Measurements from ENCODE around the gene GPC3. TPM values are rescaled to one million over a fixed set of nuclear protein-coding genes. Genes with fewer than 3 reads are reported as not detected.

Gene GPC3
- polyA plus RNA-seq, 1 of the 3 experiments (the other 2 are of a cell fraction), result 1.4 TPM

- Histone ChIP-seq H3K36me3 (replicated peaks in 1 of 2; ENCODE audit: control insufficient read depth in 1 of 2, insufficient read depth in 2 of 2, low read length in 1 of 2) (no peaks in the 10 kb centered on the region), H3K27ac (ENCODE audit: low read depth in 2 of 2, low read length in 1 of 2) (no peak overlapping the region), H2AFZ (ENCODE audit: low read depth) (no peak overlapping the region), H3K9me2 (no peaks in the 10 kb centered on the region), H3K27me3 (ENCODE audit: insufficient read depth) (peaks cover 11% of the 10 kb centered on the region), H3K9ac (no peak overlapping the region), H3K9me3 (no peaks in the 10 kb centered on the region), H4K20me1 (ENCODE audit: insufficient read depth) (no peaks in the 10 kb centered on the region), H3K4me3 (ENCODE audit: low read depth in 2 of 2, low read length in 1 of 2) (no peak overlapping the region), H3K79me2 (ENCODE audit: insufficient read depth) (no peaks in the 10 kb centered on the region), H3K4me1 (ENCODE audit: control insufficient read depth in 1 of 2, insufficient read depth in 2 of 2, low read depth in 1 of 2, low read length in 1 of 2) (no peaks in the 10 kb centered on the region), H3F3A (replicated peaks; ENCODE audit: insufficient read depth) (no peaks in the 10 kb centered on the region), H3K4me2 (no peak overlapping the region)
- no peak for DNase-seq
- WGBS (ENCODE audit: low lambda C conversion rate), result 30% methylated on average over 2 of the region's 2 CpGs
- no peak for TF ChIP-seq TAF1 (IDR thresholded peaks at IDR 0.05; ENCODE audit: borderline replicate concordance, low read depth, low read length)
- TF ChIP-seq MXI1 (IDR thresholded peaks at IDR 0.05; ENCODE audit: low read depth, low read length), result no peak
- TF ChIP-seq NRF1 (IDR thresholded peaks at IDR 0.05; ENCODE audit: low read depth, low read length), result no peak
- TF ChIP-seq, protein P1, sequence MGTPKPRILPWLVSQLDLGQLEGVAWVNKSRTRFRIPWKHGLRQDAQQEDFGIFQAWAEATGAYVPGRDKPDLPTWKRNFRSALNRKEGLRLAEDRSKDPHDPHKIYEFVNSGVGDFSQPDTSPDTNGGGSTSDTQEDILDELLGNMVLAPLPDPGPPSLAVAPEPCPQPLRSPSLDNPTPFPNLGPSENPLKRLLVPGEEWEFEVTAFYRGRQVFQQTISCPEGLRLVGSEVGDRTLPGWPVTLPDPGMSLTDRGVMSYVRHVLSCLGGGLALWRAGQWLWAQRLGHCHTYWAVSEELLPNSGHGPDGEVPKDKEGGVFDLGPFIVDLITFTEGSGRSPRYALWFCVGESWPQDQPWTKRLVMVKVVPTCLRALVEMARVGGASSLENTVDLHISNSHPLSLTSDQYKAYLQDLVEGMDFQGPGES (IDR thresholded peaks at IDR 0.05; ENCODE audit: low read depth, low read length), result no peak
- ChIA-PET CTCF (interaction anchor here (0.8 to 3.4 kb wide), 17 partner anchors 10 to 602 kb away, joined by 3 to 27 read pairs (median 4); no protein-coding TSS in a partner anchor), POLR2A (no interaction called here)
Observed at GRCh38 chrX:133793626-133794025, 191.8 kb downstream of the GPC3 start.

- H3K4me3 ChIP-seq (ENCODE audit: low read depth in 2 of 2, low read length in 1 of 2), result peak overlapping the region; percentile 37 to 38; a peak in 3 of 4 replicates
- no peaks in the 10 kb centered on the region for H3K4me1 ChIP-seq (ENCODE audit: control insufficient read depth in 1 of 2, insufficient read depth in 2 of 2, low read depth in 1 of 2, low read length in 1 of 2)
- H4K20me1 ChIP-seq (ENCODE audit: insufficient read depth), result no peaks in the 10 kb centered on the region
- peak overlapping the region in 1 of 2 experiments; percentile 47; a peak in 1 of 4 replicates for H3K27ac ChIP-seq (ENCODE audit: low read depth in 2 of 2, low read length in 1 of 2)
- H3K9me2 ChIP-seq, result no peaks in the 10 kb centered on the region
- WGBS (ENCODE audit: low lambda C conversion rate), result 1% methylated on average over 5 of the region's 7 CpGs
- H2AFZ ChIP-seq (ENCODE audit: low read depth), result peak overlapping the region; percentile 70; the same call in 1 of the 2 replicates
- ChIA-PET CTCF (interaction anchor here (0.5 to 3.4 kb wide), 65 partner anchors 8 to 604 kb away, joined by 3 to 31 read pairs (median 4); partner anchors contain the start of gene GPC3), POLR2A (no interaction called here)
- no peaks in the 10 kb centered on the region for H3K36me3 ChIP-seq (replicated peaks in 1 of 2; ENCODE audit: control insufficient read depth in 1 of 2, insufficient read depth in 2 of 2, low read length in 1 of 2)
- H3K9me3 ChIP-seq, result no peaks in the 10 kb centered on the region
- peak overlapping the region; percentile 55; the same call in 1 of the 2 replicates for H3K4me2 ChIP-seq
- no peaks in the 10 kb centered on the region for H3F3A ChIP-seq (replicated peaks; ENCODE audit: insufficient read depth)
- H3K27me3 ChIP-seq (ENCODE audit: insufficient read depth), result peaks cover 11% of the 10 kb centered on the region
- H3K9ac ChIP-seq, result no peak overlapping the region
- no peaks in the 10 kb centered on the region for H3K79me2 ChIP-seq (ENCODE audit: insufficient read depth)
- peak; percentile 65 for DNase-seq
- TF ChIP-seq MEF2A (IDR thresholded peaks at IDR 0.05; ENCODE audit: borderline replicate concordance, low read depth) (no peak), YY1 (IDR thresholded peaks at IDR 0.05; ENCODE audit: low read depth) (no peak), CTCF (IDR thresholded peaks at IDR 0.05) (peak; percentile 99), FOXJ3 (CRISPR knock-in tag; IDR thresholded peaks at IDR 0.05) (no peak), SIN3A (IDR thresholded peaks at IDR 0.05; ENCODE audit: borderline replicate concordance, low read depth, low read length) (no peak), TCF12 (IDR thresholded peaks at IDR 0.05) (no peak), FOSL2 (IDR thresholded peaks at IDR 0.05; ENCODE audit: borderline replicate concordance, low read depth) (no peak), TEAD4 (IDR thresholded peaks at IDR 0.05; ENCODE audit: borderline replicate concordance, insufficient read depth) (no peak), TAF1 (IDR thresholded peaks at IDR 0.05; ENCODE audit: borderline replicate concordance, low read depth, low read length) (no peak), ZBTB33 (IDR thresholded peaks at IDR 0.05; ENCODE audit: borderline replicate concordance, low read depth) (no peak), RCOR1 (IDR thresholded peaks at IDR 0.05; ENCODE audit: low read length) (no peak), ELF1 (IDR thresholded peaks at IDR 0.05) (no peak), SMC3 (IDR thresholded peaks at IDR 0.05; ENCODE audit: low read depth, low read length) (peak; percentile 82), NFIC (IDR thresholded peaks at IDR 0.05; ENCODE audit: borderline replicate concordance) (peak; percentile 57), EP300 (IDR thresholded peaks at IDR 0.05; ENCODE audit: borderline replicate concordance in 1 of 2, low read depth in 1 of 2, low read length in 1 of 2) (no peak), RAD21 (IDR thresholded peaks at IDR 0.05; ENCODE audit: low read length) (peak; percentile 87), RFX5 (IDR thresholded peaks at IDR 0.05; ENCODE audit: low read length) (no peak), CHD2 (IDR thresholded peaks at IDR 0.05; ENCODE audit: low read length, partially characterized antibody) (no peak)
- TF ChIP-seq, protein P2, sequence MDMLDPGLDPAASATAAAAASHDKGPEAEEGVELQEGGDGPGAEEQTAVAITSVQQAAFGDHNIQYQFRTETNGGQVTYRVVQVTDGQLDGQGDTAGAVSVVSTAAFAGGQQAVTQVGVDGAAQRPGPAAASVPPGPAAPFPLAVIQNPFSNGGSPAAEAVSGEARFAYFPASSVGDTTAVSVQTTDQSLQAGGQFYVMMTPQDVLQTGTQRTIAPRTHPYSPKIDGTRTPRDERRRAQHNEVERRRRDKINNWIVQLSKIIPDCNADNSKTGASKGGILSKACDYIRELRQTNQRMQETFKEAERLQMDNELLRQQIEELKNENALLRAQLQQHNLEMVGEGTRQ (IDR thresholded peaks at IDR 0.05; ENCODE audit: borderline replicate concordance, low read depth, low read length), result no peak
Observed at GRCh38 chrX:133792198-133792953, 193.0 kb downstream of the GPC3 start.

Data from SK-N-SH (cell line).